Left lung (tissue), 10 donors: ENCODE results near the gene BMERB1. TPM values are rescaled to one million over a fixed set of nuclear protein-coding genes. Genes with fewer than 3 reads are reported as not detected.

Experiments
- ATAC-seq: fragments of 200-7000 bp; cut with Tn5 transposase; one replicate; pipeline ENCODE4 v1.9.1; 2020; ENCODE audit warnings: moderate library complexity
- DNase-seq, 4 donors: peaks; one replicate each; pipeline ENCODE4 v3.0.0-alpha.2; 2013 to 2020
- H3K27ac ChIP-seq, 2 donors: fragments of 200-600 bp; sonication (generic) in 1 of 2; one replicate each; pipeline versions ENCODE4 v1.5.0 to v1.8.0; 2020 to 2021
- H3K27me3 ChIP-seq, 2 donors: fragments of 200-600 bp; sonication (generic) in 1 of 2; one replicate each; pipeline versions ENCODE4 v1.5.0 to v1.8.0; 2020 to 2021
- H3K36me3 ChIP-seq, 2 donors: fragments of 200-600 bp; sonication (generic) in 1 of 2; one replicate each; pipeline versions ENCODE4 v1.5.0 to v1.8.0; 2020 to 2021
- H3K4me1 ChIP-seq, 2 donors: fragments of 200-600 bp; one replicate each; pipeline ENCODE4 v1.8.0; 2021
- H3K4me3 ChIP-seq, 2 donors: fragments of 200-600 bp; sonication (generic) in 1 of 2; one replicate each; pipeline versions ENCODE4 v1.5.0 to v1.8.0; 2020 to 2021; ENCODE audit warnings: mild to moderate bottlenecking in 1 of 2
- H3K9me3 ChIP-seq, 2 donors: fragments of 200-600 bp; sonication (generic) in 1 of 2; one replicate each; pipeline versions ENCODE4 v1.5.0 to v1.8.0; 2020 to 2021
- CTCF ChIP-seq, 2 donors: fragments of 200-600 bp; sonication (generic) in 1 of 2; IDR thresholded peaks; one replicate each; pipeline versions ENCODE4 v1.5.0 to v1.8.0; 2021; ENCODE audit warnings: antibody characterized with exemption in 2 of 2
- intact Hi-C, 2 donors: fragments of 100-400 bp; cut with DNase I; formaldehyde crosslinking; loops; one replicate each; pipeline versions ENCODE4 v1.11.2 to v1.14.2; 2022
- polyA plus RNA-seq, 6 donors: library from polyadenylated mRNA; unstranded; fragments of 120-200 nt; gene quantifications; one replicate each; pipeline ENCODE4 v1.2.1, GENCODE V29; 2013; ENCODE audit not compliant: insufficient read length in 6 of 6
- total RNA-seq, 2 donors: library from RNA; stranded (reverse); fragmentation: NEBNext Ultra II Directional; extraction: Animal tissue kit (Norgen Biotek cat#: 25700); gene quantifications; one replicate each; pipeline ENCODE4 v1.2.1, GENCODE V29; 2021
- donor health status: DM: no; HTN: yes; CAD: no.
- donor health status: DM: no; HTN: no; CAD: no.

Gene BMERB1
- total and polyA plus RNA-seq, 8 donors: 12.0 to 45.8 (median 38.4) TPM

DNA sequence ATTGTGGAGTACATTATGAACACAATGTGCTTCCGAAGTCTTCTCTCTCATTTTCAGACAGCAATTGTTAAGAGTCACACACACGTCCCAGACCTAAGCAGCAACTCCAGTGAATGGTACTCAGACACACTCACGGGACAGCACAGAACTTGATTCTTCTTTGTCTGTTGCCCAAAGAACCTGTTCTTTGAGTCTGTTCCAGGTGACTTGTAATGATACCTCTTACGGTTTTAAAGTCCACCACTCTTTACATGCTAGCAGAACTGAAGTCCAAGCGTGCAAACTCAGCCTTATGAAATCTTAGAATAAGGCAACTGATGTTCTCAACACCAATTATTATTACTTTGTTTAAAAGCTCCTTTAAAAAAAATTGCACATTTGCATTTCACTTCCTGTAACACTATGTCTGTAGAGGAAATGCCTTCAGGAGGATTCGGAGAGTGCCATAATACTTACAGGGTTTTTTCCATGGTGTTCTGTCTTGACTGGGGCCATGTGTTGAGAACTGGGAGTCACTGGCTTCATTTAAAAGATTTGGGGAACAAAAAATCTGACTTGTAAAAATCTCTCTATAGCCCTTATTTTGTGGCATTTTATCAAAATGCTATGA, 160.4 kb downstream of the BMERB1 start:
- Histone ChIP-seq H3K27me3 (no peaks in the 10 kb centered on the region), H3K4me1 (peaks cover 5 to 46% of the 10 kb centered on the region in 2 donors), H3K9me3 (no peaks in the 10 kb centered on the region), H3K36me3 (peaks cover 0 to 48% of the 10 kb centered on the region in 2 donors), H3K27ac (peak overlapping the region in 1 of 2 donors; percentile 70), H3K4me3 (no peak overlapping the region)
- ATAC-seq: no peak
- no peak for DNase-seq
- TF ChIP-seq CTCF (IDR thresholded peaks at IDR 0.05): no peak
- intact Hi-C loops: no loop called here

GRCh38 chr16:15597135-15597534, 162.7 kb downstream of the BMERB1 start:
- intact Hi-C loops: no loop called here
- H3K36me3 ChIP-seq: peaks cover 4 to 71% of the 10 kb centered on the region in 2 donors

GRCh38 chr16:15597822-15598647, 163.6 kb downstream of the BMERB1 start:
- no peak for ATAC-seq
- no peak for DNase-seq
- H3K36me3 ChIP-seq: peaks cover 4 to 78% of the 10 kb centered on the region in 2 donors
- TF ChIP-seq CTCF (IDR thresholded peaks at IDR 0.05): no peak
- H3K4me1 ChIP-seq: peaks cover 0 to 17% of the 10 kb centered on the region in 2 donors
- intact Hi-C loops: no loop called here
- no peaks in the 10 kb centered on the region for H3K27me3 ChIP-seq
- H3K27ac ChIP-seq: no peak overlapping the region
- no peaks in the 10 kb centered on the region for H3K9me3 ChIP-seq
- H3K4me3 ChIP-seq: no peak overlapping the region

More at GRCh38 chr16:15597135-15597534, 162.7 kb downstream of the BMERB1 start:
- peak overlapping the region in 1 of 2 donors; percentile 8 for H3K27ac ChIP-seq
- H3K9me3 ChIP-seq: no peaks in the 10 kb centered on the region
- DNase-seq: no peak
- ATAC-seq: no peak
- no peak overlapping the region for H3K4me3 ChIP-seq
- no peaks in the 10 kb centered on the region for H3K27me3 ChIP-seq
- no peak for TF ChIP-seq CTCF (IDR thresholded peaks at IDR 0.05)
- H3K4me1 ChIP-seq: peaks cover 0 to 24% of the 10 kb centered on the region in 2 donors

GRCh38 chr16:15598648-15599190, 164.3 kb downstream of the BMERB1 start:
- Histone ChIP-seq H3K4me1 (peaks cover 0 to 12% of the 10 kb centered on the region in 2 donors), H3K9me3 (no peaks in the 10 kb centered on the region), H3K36me3 (peaks cover 4 to 85% of the 10 kb centered on the region in 2 donors), H3K27me3 (no peaks in the 10 kb centered on the region), H3K27ac (no peak overlapping the region), H3K4me3 (no peak overlapping the region)
- no peak for TF ChIP-seq CTCF (IDR thresholded peaks at IDR 0.05)
- DNase-seq (no peak), ATAC-seq (no peak)
- intact Hi-C loops: no loop called here
